Fibroblast of lung (primary cell): Measurements from ENCODE around the gene NUFIP2.

ENCODE experiments used
- CTCF ChIP-seq, 2 donors: IDR thresholded peaks in 1 of 2; conservative IDR thresholded peaks in 1 of 2; 1 replicate in 1 of 2; 2 replicates in 1 of 2; pipeline ENCODE4 v1.5.1; 2011 to 2012; ENCODE audit warnings: low read length in 2 of 2, control low read depth in 1 of 2, inconsistent platforms in 1 of 2, low read depth in 1 of 2, mild to moderate bottlenecking in 1 of 2
- EZH2 ChIP-seq: IDR thresholded peaks from 2 replicates; pipeline ENCODE4 v1.5.1; 2012; ENCODE audit warnings: low read length, control low read depth, mild to moderate bottlenecking; ENCODE audit errors: missing control alignments

- TF ChIP-seq CTCF (conservative IDR thresholded peaks at IDR 0.05 in 1 of 2, IDR thresholded peaks at IDR 0.05 in 1 of 2; ENCODE audit: low read depth in 1 of 2, low read length in 2 of 2) (no peak), EZH2 (no peak)
Measured at GRCh38 chr17:29248845-29249244, 45.1 kb downstream of the NUFIP2 start.
